ENCODE measurements around the gene KIR2DL4. TPM values are rescaled to one million over a fixed set of nuclear protein-coding genes. Genes with fewer than 3 reads are reported as not detected.
"Not testable (repeated sequence)": the region's sequence is repeated elsewhere in the genome, so short reads cannot be mapped to it uniquely, and the experiment has no call there.

The KIR2DL4 gene
- total and polyA plus RNA-seq, 2 experiments from 2014 or later: not detected

- not testable (repeated sequence) for H3K4me3 ChIP-seq; H3K4me1 ChIP-seq (ENCODE audit: insufficient read depth); H3K9me2 ChIP-seq (replicated peaks; ENCODE audit: insufficient read depth); H3K9me3 ChIP-seq (ENCODE audit: low read depth); H3K79me2 ChIP-seq; DNase-seq (ENCODE audit: low spot score); H3K4me2 ChIP-seq; H4K20me1 ChIP-seq (ENCODE audit: insufficient read depth, poor library complexity, severe bottlenecking); H3K36me3 ChIP-seq (replicated peaks; ENCODE audit: insufficient read depth, low read depth); H2AFZ ChIP-seq; H3K27ac ChIP-seq; H3K27me3 ChIP-seq
- WGBS (ENCODE audit: low lambda C conversion rate, missing lambda C conversion rate): 87% methylated on average over 15 of the region's 16 CpGs
These were observed 46.7 kb downstream of the KIR2DL4 start, which contains the start of gene KIR3DL2 for GRCh38 chr19:54850061-54850640. TSS of gene KIR3DL2 (plus strand) at chr19:54850443. CDS start at chr19:54850476, 33 bp downstream.

GRCh38 chr19:54850930-54851329, 47.5 kb downstream of the KIR2DL4 start:
- no peak overlapping the region for H3K4me3 ChIP-seq
- no peaks in the 10 kb centered on the region for H3K79me2 ChIP-seq
- no peak overlapping the region for H3K27ac ChIP-seq
- H3K27me3 ChIP-seq: no peaks in the 10 kb centered on the region
- no peak for DNase-seq (ENCODE audit: low spot score)
- H3K9me2 ChIP-seq (replicated peaks; ENCODE audit: insufficient read depth): no peaks in the 10 kb centered on the region
- H4K20me1 ChIP-seq (ENCODE audit: insufficient read depth, poor library complexity, severe bottlenecking): no peaks in the 10 kb centered on the region
- H3K9me3 ChIP-seq (ENCODE audit: low read depth): no peaks in the 10 kb centered on the region
- no peak overlapping the region for H2AFZ ChIP-seq
- no peak overlapping the region for H3K4me2 ChIP-seq
- 50% methylated on average over 2 of the region's 2 CpGs for WGBS (ENCODE audit: low lambda C conversion rate, missing lambda C conversion rate)
- H3K36me3 ChIP-seq (replicated peaks; ENCODE audit: insufficient read depth, low read depth): no peaks in the 10 kb centered on the region
- no peaks in the 10 kb centered on the region for H3K4me1 ChIP-seq (ENCODE audit: insufficient read depth)
- TF ChIP-seq CTCF (IDR thresholded peaks at IDR 0.05; ENCODE audit: poor library complexity) (no peak), EZH2 (IDR thresholded peaks at IDR 0.05; ENCODE audit: borderline replicate concordance) (no peak), EZH2phosphoT487 (IDR thresholded peaks at IDR 0.05; ENCODE audit: low read depth, severe bottlenecking, unreplicated experiment) (no peak)

DNA sequence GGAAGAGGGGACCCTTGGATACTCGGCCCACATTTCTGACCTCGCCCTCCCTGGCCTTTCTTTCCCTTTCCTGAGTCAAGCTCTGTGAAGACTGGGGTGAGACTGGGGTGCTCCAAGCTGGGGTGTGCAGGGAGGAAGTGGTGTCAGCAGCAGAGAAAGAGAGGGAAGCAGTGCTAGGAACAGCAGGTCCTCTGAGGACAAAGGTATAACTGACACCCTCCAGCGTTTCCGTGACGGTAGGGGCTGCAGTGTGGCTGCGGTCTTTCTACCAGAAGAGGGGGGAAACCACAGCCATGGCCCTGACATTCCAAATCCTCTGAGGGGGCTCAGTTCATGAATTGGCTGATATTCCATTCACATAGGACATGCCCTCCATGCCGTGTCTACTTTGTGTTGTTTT, 47.9 kb downstream of the KIR2DL4 start:
- no peak for DNase-seq (ENCODE audit: low spot score)
- Histone ChIP-seq H3K27me3 (no peaks in the 10 kb centered on the region), H4K20me1 (ENCODE audit: insufficient read depth, poor library complexity, severe bottlenecking) (no peaks in the 10 kb centered on the region), H3K9me3 (ENCODE audit: low read depth) (no peaks in the 10 kb centered on the region), H3K27ac (no peak overlapping the region), H3K79me2 (no peaks in the 10 kb centered on the region), H3K4me1 (ENCODE audit: insufficient read depth) (no peaks in the 10 kb centered on the region), H3K36me3 (replicated peaks; ENCODE audit: insufficient read depth, low read depth) (no peaks in the 10 kb centered on the region), H3K4me3 (no peak overlapping the region), H3K4me2 (no peak overlapping the region), H2AFZ (no peak overlapping the region), H3K9me2 (replicated peaks; ENCODE audit: insufficient read depth) (no peaks in the 10 kb centered on the region)
- WGBS (ENCODE audit: low lambda C conversion rate, missing lambda C conversion rate): 81% methylated on average over 7 of the region's 7 CpGs
- TF ChIP-seq EZH2 (IDR thresholded peaks at IDR 0.05; ENCODE audit: borderline replicate concordance): no peak
- no peak for TF ChIP-seq CTCF (IDR thresholded peaks at IDR 0.05; ENCODE audit: poor library complexity)
- no peak for TF ChIP-seq EZH2phosphoT487 (IDR thresholded peaks at IDR 0.05; ENCODE audit: low read depth, severe bottlenecking, unreplicated experiment)

- not testable (repeated sequence) for H3K9me3 ChIP-seq (ENCODE audit: low read depth); H3K9me2 ChIP-seq (replicated peaks; ENCODE audit: insufficient read depth); H3K27me3 ChIP-seq; DNase-seq (ENCODE audit: low spot score); H3K79me2 ChIP-seq; H3K36me3 ChIP-seq (replicated peaks; ENCODE audit: insufficient read depth, low read depth); H3K4me3 ChIP-seq; H2AFZ ChIP-seq; H3K4me2 ChIP-seq; H3K4me1 ChIP-seq (ENCODE audit: insufficient read depth); H4K20me1 ChIP-seq (ENCODE audit: insufficient read depth, poor library complexity, severe bottlenecking); H3K27ac ChIP-seq
- WGBS (ENCODE audit: low lambda C conversion rate, missing lambda C conversion rate): 42% methylated on average over 1 of the region's 1 CpG
These were observed 51.8 kb downstream of the KIR2DL4 start for GRCh38 chr19:54855241-54855640.

DNA sequence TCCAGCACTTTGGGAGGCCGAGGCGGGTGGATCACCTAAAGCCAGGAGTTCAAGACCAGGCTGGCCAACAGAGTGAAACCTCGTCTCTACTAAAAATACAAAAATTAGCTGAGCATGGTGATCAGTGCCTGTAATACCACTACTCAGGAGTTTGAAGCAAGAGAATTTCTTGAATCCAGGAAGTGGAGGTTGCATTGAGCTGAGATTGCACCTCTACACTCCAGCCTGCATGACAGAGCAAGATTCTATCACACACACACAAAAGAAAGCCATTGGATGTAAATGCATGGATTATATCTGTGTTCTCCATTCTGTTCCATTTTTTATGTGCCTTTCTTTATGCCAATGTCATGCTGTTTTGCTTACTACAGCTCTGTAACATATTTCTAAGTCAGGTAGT, 55.1 kb downstream of the KIR2DL4 start:
- not testable (repeated sequence) for H4K20me1 ChIP-seq (ENCODE audit: insufficient read depth, poor library complexity, severe bottlenecking); H3K9me3 ChIP-seq (ENCODE audit: low read depth); H3K4me2 ChIP-seq

DNA sequence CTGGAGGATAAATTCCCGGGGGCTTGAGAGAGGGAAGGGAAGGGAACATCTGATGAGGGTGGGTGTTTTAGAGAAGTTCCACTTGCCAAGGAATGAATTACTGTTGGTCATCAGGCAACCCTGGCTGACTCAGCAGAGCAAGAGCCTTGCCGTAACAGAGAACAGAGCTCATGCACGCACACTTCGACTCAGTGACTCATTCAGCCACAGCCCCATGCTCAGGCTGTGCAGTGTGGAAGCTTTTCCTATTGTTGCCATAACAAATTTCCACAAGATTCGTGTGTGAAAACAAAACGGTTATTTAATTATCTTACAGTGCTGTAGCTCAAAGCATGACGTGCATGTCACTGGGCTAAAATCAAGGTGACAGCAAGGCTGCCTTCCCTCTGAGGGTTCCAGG, 56.0 kb downstream of the KIR2DL4 start:
- H3K27ac ChIP-seq; DNase-seq (ENCODE audit: low spot score); H3K27me3 ChIP-seq; H3K9me3 ChIP-seq (ENCODE audit: low read depth); H2AFZ ChIP-seq; H3K4me1 ChIP-seq (ENCODE audit: insufficient read depth); H4K20me1 ChIP-seq (ENCODE audit: insufficient read depth, poor library complexity, severe bottlenecking); H3K36me3 ChIP-seq (replicated peaks; ENCODE audit: insufficient read depth, low read depth); H3K4me2 ChIP-seq; H3K4me3 ChIP-seq; H3K79me2 ChIP-seq; H3K9me2 ChIP-seq (replicated peaks; ENCODE audit: insufficient read depth): not testable (repeated sequence)
- 77% methylated on average over 7 of the region's 7 CpGs for WGBS (ENCODE audit: low lambda C conversion rate, missing lambda C conversion rate)

More for the DNA sequence above, 55.1 kb downstream of the KIR2DL4 start:
- H3K4me1 ChIP-seq (ENCODE audit: insufficient read depth); H3K27ac ChIP-seq; H3K4me3 ChIP-seq; H3K79me2 ChIP-seq; DNase-seq (ENCODE audit: low spot score); H3K27me3 ChIP-seq; H3K36me3 ChIP-seq (replicated peaks; ENCODE audit: insufficient read depth, low read depth); H3K9me2 ChIP-seq (replicated peaks; ENCODE audit: insufficient read depth); H2AFZ ChIP-seq: not testable (repeated sequence)
- WGBS (ENCODE audit: low lambda C conversion rate, missing lambda C conversion rate): 57% methylated on average over 3 of the region's 3 CpGs

DNA sequence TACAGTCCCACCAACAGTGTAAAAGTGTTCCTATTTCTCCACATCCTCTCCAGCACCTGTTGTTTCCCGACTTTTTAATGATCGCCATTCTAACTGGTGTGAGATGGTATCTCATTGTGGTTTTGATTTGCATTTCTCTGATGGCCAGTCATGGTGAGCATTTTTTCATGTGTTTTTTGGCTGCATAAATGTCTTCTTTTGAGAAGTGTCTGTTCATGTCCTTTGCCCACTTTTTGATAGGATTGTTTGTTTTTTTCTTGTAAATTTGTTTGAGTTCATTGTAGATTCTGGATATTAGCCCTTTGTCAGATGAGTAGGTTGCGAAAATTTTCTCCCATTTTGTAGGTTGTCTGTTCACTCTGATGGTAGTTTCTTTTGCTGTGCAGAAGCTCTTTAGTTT, 60.0 kb downstream of the KIR2DL4 start:
- not testable (repeated sequence) for H4K20me1 ChIP-seq (ENCODE audit: insufficient read depth, poor library complexity, severe bottlenecking); H3K9me2 ChIP-seq (replicated peaks; ENCODE audit: insufficient read depth); H3K4me2 ChIP-seq; H3K27me3 ChIP-seq; H3K27ac ChIP-seq; H3K4me3 ChIP-seq; H3K9me3 ChIP-seq (ENCODE audit: low read depth); H3K4me1 ChIP-seq (ENCODE audit: insufficient read depth); DNase-seq (ENCODE audit: low spot score); H2AFZ ChIP-seq; H3K36me3 ChIP-seq (replicated peaks; ENCODE audit: insufficient read depth, low read depth); H3K79me2 ChIP-seq
- WGBS (ENCODE audit: low lambda C conversion rate, missing lambda C conversion rate): 88% methylated on average over 3 of the region's 3 CpGs
